ENCODE data around the gene TIGD1.
A peak's percentile ranks its signal among the peaks of the same experiment; 100 is the strongest.

The TIGD1 gene

GRCh38 chr2:232550354-232551249 is at the start of gene TIGD1, which contains the start of gene EIF4E2:
TSS of gene TIGD1 (minus strand) at chr2:232550557. CDS start at chr2:232549882, 675 bp downstream.
TSS of gene EIF4E2 (plus strand) at chr2:232550689. CDS start at chr2:232550725, 36 bp downstream.
- DNase-seq (ENCODE audit: low spot score), result peak; percentile 99

GRCh38 chr2:232598293-232598692 is 47.9 kb upstream of the TIGD1 start:
- DNase-seq (ENCODE audit: low spot score), result no peak

- DNase-seq (ENCODE audit: low spot score), result no peak
These were observed 47.2 kb upstream of the TIGD1 start for GRCh38 chr2:232597362-232598079.

- no peak for DNase-seq (ENCODE audit: low spot score)
These were observed 43.6 kb upstream of the TIGD1 start for GRCh38 chr2:232593982-232594381.

- peak; percentile 50 for DNase-seq (ENCODE audit: low spot score)
These were observed 42.5 kb upstream of the TIGD1 start for GRCh38 chr2:232592772-232593395.

- DNase-seq (ENCODE audit: low spot score), result no peak
These were observed 38.6 kb upstream of the TIGD1 start for GRCh38 chr2:232588680-232589585.

GRCh38 chr2:232588031-232588430 is 37.7 kb upstream of the TIGD1 start:
- DNase-seq (ENCODE audit: low spot score), result no peak

GRCh38 chr2:232587512-232587911 is 37.2 kb upstream of the TIGD1 start:
- DNase-seq (ENCODE audit: low spot score), result no peak

- no peak for DNase-seq (ENCODE audit: low spot score)
These were observed 36.7 kb upstream of the TIGD1 start for GRCh38 chr2:232586943-232587505.

- DNase-seq (ENCODE audit: low spot score), result no peak
These were observed 33.9 kb upstream of the TIGD1 start for GRCh38 chr2:232584238-232584637.

GRCh38 chr2:232581725-232582124 is 31.4 kb upstream of the TIGD1 start:
- no peak for DNase-seq (ENCODE audit: low spot score)

- no peak for DNase-seq (ENCODE audit: low spot score)
These were observed 30.3 kb upstream of the TIGD1 start for GRCh38 chr2:232580648-232580981.

GRCh38 chr2:232578626-232579025 is 28.3 kb upstream of the TIGD1 start:
- no peak for DNase-seq (ENCODE audit: low spot score)

GRCh38 chr2:232577841-232578240 is 27.5 kb upstream of the TIGD1 start:
- DNase-seq (ENCODE audit: low spot score), result no peak

- no peak for DNase-seq (ENCODE audit: low spot score)
These were observed 26.6 kb upstream of the TIGD1 start for GRCh38 chr2:232576995-232577394.

- DNase-seq (ENCODE audit: low spot score), result no peak
These were observed 25.0 kb upstream of the TIGD1 start for GRCh38 chr2:232575404-232575746.

GRCh38 chr2:232574674-232575403 is 24.5 kb upstream of the TIGD1 start:
- no peak for DNase-seq (ENCODE audit: low spot score)

GRCh38 chr2:232573771-232574435 is 23.5 kb upstream of the TIGD1 start:
- no peak for DNase-seq (ENCODE audit: low spot score)

- no peak for DNase-seq (ENCODE audit: low spot score)
These were observed 22.7 kb upstream of the TIGD1 start for GRCh38 chr2:232573042-232573441.

- no peak for DNase-seq (ENCODE audit: low spot score)
These were observed 20.7 kb upstream of the TIGD1 start for GRCh38 chr2:232571026-232571474.

Measured in hepatic stellate cell (primary cell).